ENCODE data around the gene CSNK2A2. TPM values are rescaled to one million over a fixed set of nuclear protein-coding genes. Genes with fewer than 3 reads are reported as not detected.

The CSNK2A2 gene
- total and polyA plus RNA-seq, 2 experiments from 2014 or later: 23.4 to 58.0 TPM

DNA sequence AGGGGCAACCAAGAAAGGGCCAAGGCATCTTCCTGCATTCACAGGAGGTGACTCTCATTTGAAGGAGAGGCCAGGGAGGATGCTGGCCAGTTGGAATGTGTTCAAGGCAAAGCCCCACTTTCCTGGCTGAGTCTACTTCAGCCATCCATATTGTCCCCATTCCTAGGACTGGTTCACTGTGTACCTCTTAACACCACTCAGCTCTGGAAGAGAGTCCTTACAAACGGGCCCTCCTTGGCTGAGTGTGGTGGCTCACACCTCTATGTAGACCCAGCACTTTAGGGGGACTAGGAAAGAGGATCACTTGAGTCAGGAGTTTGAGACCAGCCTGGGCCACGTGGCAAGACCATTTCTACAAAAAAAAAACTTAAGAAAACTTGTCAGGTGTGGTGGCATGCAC is 40.7 kb downstream of the CSNK2A2 start:
- Histone ChIP-seq H3K4me1 (ENCODE audit: insufficient read depth) (no peaks in the 10 kb centered on the region), H3K9me2 (replicated peaks; ENCODE audit: insufficient read depth) (no peaks in the 10 kb centered on the region), H2AFZ (no peak overlapping the region), H3K4me3 (no peak overlapping the region), H3K9me3 (ENCODE audit: low read depth) (no peaks in the 10 kb centered on the region), H4K20me1 (ENCODE audit: insufficient read depth, poor library complexity, severe bottlenecking) (no peaks in the 10 kb centered on the region), H3K27ac (no peak overlapping the region), H3K27me3 (no peaks in the 10 kb centered on the region), H3K4me2 (no peak overlapping the region), H3K36me3 (replicated peaks; ENCODE audit: insufficient read depth, low read depth) (no peaks in the 10 kb centered on the region), H3K79me2 (no peaks in the 10 kb centered on the region)
- no peak for TF ChIP-seq EZH2 (IDR thresholded peaks at IDR 0.05; ENCODE audit: borderline replicate concordance)
- TF ChIP-seq, protein P1, sequence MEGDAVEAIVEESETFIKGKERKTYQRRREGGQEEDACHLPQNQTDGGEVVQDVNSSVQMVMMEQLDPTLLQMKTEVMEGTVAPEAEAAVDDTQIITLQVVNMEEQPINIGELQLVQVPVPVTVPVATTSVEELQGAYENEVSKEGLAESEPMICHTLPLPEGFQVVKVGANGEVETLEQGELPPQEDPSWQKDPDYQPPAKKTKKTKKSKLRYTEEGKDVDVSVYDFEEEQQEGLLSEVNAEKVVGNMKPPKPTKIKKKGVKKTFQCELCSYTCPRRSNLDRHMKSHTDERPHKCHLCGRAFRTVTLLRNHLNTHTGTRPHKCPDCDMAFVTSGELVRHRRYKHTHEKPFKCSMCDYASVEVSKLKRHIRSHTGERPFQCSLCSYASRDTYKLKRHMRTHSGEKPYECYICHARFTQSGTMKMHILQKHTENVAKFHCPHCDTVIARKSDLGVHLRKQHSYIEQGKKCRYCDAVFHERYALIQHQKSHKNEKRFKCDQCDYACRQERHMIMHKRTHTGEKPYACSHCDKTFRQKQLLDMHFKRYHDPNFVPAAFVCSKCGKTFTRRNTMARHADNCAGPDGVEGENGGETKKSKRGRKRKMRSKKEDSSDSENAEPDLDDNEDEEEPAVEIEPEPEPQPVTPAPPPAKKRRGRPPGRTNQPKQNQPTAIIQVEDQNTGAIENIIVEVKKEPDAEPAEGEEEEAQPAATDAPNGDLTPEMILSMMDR (IDR thresholded peaks at IDR 0.05; ENCODE audit: poor library complexity): no peak
- no peak for TF ChIP-seq EZH2phosphoT487 (IDR thresholded peaks at IDR 0.05; ENCODE audit: low read depth, severe bottlenecking, unreplicated experiment)
- no peak for DNase-seq (ENCODE audit: low spot score)
- 81% methylated on average over 2 of the region's 2 CpGs for WGBS (ENCODE audit: low lambda C conversion rate, missing lambda C conversion rate)

- no peak for DNase-seq (ENCODE audit: low spot score)
- Histone ChIP-seq H4K20me1 (ENCODE audit: insufficient read depth, poor library complexity, severe bottlenecking) (no peaks in the 10 kb centered on the region), H3K27ac (no peak overlapping the region), H3K36me3 (replicated peaks; ENCODE audit: insufficient read depth, low read depth) (no peaks in the 10 kb centered on the region), H3K9me3 (ENCODE audit: low read depth) (no peaks in the 10 kb centered on the region), H3K4me1 (ENCODE audit: insufficient read depth) (no peaks in the 10 kb centered on the region), H3K27me3 (no peaks in the 10 kb centered on the region), H3K79me2 (no peaks in the 10 kb centered on the region), H3K4me2 (no peak overlapping the region), H3K9me2 (replicated peaks; ENCODE audit: insufficient read depth) (no peaks in the 10 kb centered on the region), H2AFZ (no peak overlapping the region), H3K4me3 (no peak overlapping the region)
- WGBS (ENCODE audit: low lambda C conversion rate, missing lambda C conversion rate): 75% methylated on average over 2 of the region's 2 CpGs
- TF ChIP-seq EZH2phosphoT487 (IDR thresholded peaks at IDR 0.05; ENCODE audit: low read depth, severe bottlenecking, unreplicated experiment): no peak
- no peak for TF ChIP-seq EZH2 (IDR thresholded peaks at IDR 0.05; ENCODE audit: borderline replicate concordance)
- TF ChIP-seq, protein P1 (IDR thresholded peaks at IDR 0.05; ENCODE audit: poor library complexity): no peak
These were observed 42.1 kb downstream of the CSNK2A2 start for GRCh38 chr16:58155839-58156238.

- no peaks in the 10 kb centered on the region for H3K79me2 ChIP-seq
- no peaks in the 10 kb centered on the region for H3K27me3 ChIP-seq
- H3K36me3 ChIP-seq (replicated peaks; ENCODE audit: insufficient read depth, low read depth): no peaks in the 10 kb centered on the region
- H2AFZ ChIP-seq: no peak overlapping the region
- no peaks in the 10 kb centered on the region for H3K9me2 ChIP-seq (replicated peaks; ENCODE audit: insufficient read depth)
- WGBS (ENCODE audit: low lambda C conversion rate, missing lambda C conversion rate): 94% methylated on average over 2 of the region's 2 CpGs
- TF ChIP-seq EZH2 (IDR thresholded peaks at IDR 0.05; ENCODE audit: borderline replicate concordance): no peak
- TF ChIP-seq EZH2phosphoT487 (IDR thresholded peaks at IDR 0.05; ENCODE audit: low read depth, severe bottlenecking, unreplicated experiment): no peak
- TF ChIP-seq, protein P1 (IDR thresholded peaks at IDR 0.05; ENCODE audit: poor library complexity): no peak
- H3K4me1 ChIP-seq (ENCODE audit: insufficient read depth): no peaks in the 10 kb centered on the region
- no peak overlapping the region for H3K4me3 ChIP-seq
- DNase-seq (ENCODE audit: low spot score): no peak
- H3K4me2 ChIP-seq: no peak overlapping the region
- no peaks in the 10 kb centered on the region for H3K9me3 ChIP-seq (ENCODE audit: low read depth)
- no peak overlapping the region for H3K27ac ChIP-seq
- H4K20me1 ChIP-seq (ENCODE audit: insufficient read depth, poor library complexity, severe bottlenecking): no peaks in the 10 kb centered on the region
These were observed 43.6 kb downstream of the CSNK2A2 start for GRCh38 chr16:58154345-58154744.
